Measurements from ENCODE around the gene ZNF560.

ZNF560 gene

GRCh38 chr19:9436358-9436757 is 62.1 kb downstream of the ZNF560 start:
- no peak for DNase-seq (ENCODE audit: low read depth, low spot score)

GRCh38 chr19:9435279-9436268 is 62.8 kb downstream of the ZNF560 start, which contains the start of gene ZNF266:
Gene ZNF266 (minus strand): TSS chr19:9435573. CDS start chr19:9420089, 15,484 bp downstream.
- peak; percentile 77 for DNase-seq (ENCODE audit: low read depth, low spot score)

- no peak for DNase-seq (ENCODE audit: low read depth, low spot score)
These were observed 66.9 kb downstream of the ZNF560 start for GRCh38 chr19:9431475-9431874.

- no peak for DNase-seq (ENCODE audit: low read depth, low spot score)
These were observed 68.0 kb downstream of the ZNF560 start for GRCh38 chr19:9430444-9430843.

- DNase-seq (ENCODE audit: low read depth, low spot score): no peak
These were observed 70.5 kb downstream of the ZNF560 start for GRCh38 chr19:9427941-9428340.
